WTC11 (cell line): ENCODE results near the gene SEC23IP.
"Not testable (repeated sequence)": the region's sequence is repeated elsewhere in the genome, so short reads cannot be mapped to it uniquely, and the experiment has no call there.

Experiments
- CTCF ChIP-seq: fragments of 200-600 bp; IDR thresholded peaks from 2 replicates; pipeline ENCODE4 v1.8.0; 2022; ENCODE audit warnings: antibody characterized with exemption
- GRHL2 ChIP-seq: fragments of 250-450 bp; sonication (Bioruptor Pico); IDR thresholded peaks from 2 replicates; pipeline ENCODE4 v1.8.0; 2022; ENCODE audit warnings: mild to moderate bottlenecking, moderate library complexity; ENCODE audit not compliant: insufficient replicate concordance, severe bottlenecking
- KAT7 ChIP-seq: sonication (generic); formaldehyde crosslinking; IDR thresholded peaks from 2 replicates; pipeline ENCODE4 v1.8.1; 2023; ENCODE audit warnings: missing genetic modification reagents, mild to moderate bottlenecking, borderline replicate concordance

GRCh38 chr10:119907695-119908094 lies 15.2 kb downstream of the SEC23IP start:
- TF ChIP-seq GRHL2 (CRISPR knock-in tag); CTCF; KAT7 (CRISPR knock-in tag): not testable (repeated sequence)
